ENCODE measurements around the gene ITIH4. TPM values are rescaled to one million over a fixed set of nuclear protein-coding genes. Genes with fewer than 3 reads are reported as not detected.

The ITIH4 gene
- total RNA-seq, 1 donor from 2014 or later, result 6.3 TPM

DNA sequence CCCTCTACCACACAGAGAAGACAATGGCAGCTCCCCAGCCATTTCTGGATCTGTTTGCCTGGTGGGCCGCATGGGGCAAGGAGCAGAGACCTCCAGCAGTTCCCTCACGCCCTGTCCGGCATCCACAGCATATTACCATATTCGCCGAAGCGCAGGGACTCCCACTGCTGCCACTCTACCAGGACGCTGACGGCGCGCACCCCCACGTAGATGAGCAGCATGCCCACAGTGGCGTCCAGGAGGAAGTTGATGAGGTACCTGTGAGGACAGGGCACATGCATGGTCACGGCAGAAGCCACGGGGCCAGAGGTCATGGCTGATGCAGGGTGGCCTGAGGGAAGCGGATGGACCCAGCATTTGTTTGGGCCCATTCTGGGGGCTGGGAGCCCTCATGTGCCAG, 19.2 kb upstream of the ITIH4 start:
- Mint-ChIP-seq H3K9me3 (no peaks in the 10 kb centered on the region), H3K27me3 (ENCODE audit: low read depth) (no peaks in the 10 kb centered on the region), H3K36me3 (ENCODE audit: low read depth) (peaks cover 3% of the 10 kb centered on the region), H3K4me3 (no peak overlapping the region), H3K27ac (ENCODE audit: unreplicated experiment) (no peak overlapping the region), H3K4me1 (peaks cover 25% of the 10 kb centered on the region)
- no peak for DNase-seq (ENCODE audit: low read depth, low spot score)
- no peak for TF ChIP-seq CTCF (conservative IDR thresholded peaks at IDR 0.05)

- no peak for TF ChIP-seq CTCF (conservative IDR thresholded peaks at IDR 0.05)
- Mint-ChIP-seq H3K36me3 (ENCODE audit: low read depth) (peaks cover 3% of the 10 kb centered on the region), H3K27ac (ENCODE audit: unreplicated experiment) (no peak overlapping the region), H3K9me3 (no peaks in the 10 kb centered on the region), H3K27me3 (ENCODE audit: low read depth) (no peaks in the 10 kb centered on the region), H3K4me1 (peaks cover 25% of the 10 kb centered on the region), H3K4me3 (no peak overlapping the region)
- no peak for DNase-seq (ENCODE audit: low read depth, low spot score)
Observed at GRCh38 chr3:52848617-52849016, 18.1 kb upstream of the ITIH4 start.

DNA sequence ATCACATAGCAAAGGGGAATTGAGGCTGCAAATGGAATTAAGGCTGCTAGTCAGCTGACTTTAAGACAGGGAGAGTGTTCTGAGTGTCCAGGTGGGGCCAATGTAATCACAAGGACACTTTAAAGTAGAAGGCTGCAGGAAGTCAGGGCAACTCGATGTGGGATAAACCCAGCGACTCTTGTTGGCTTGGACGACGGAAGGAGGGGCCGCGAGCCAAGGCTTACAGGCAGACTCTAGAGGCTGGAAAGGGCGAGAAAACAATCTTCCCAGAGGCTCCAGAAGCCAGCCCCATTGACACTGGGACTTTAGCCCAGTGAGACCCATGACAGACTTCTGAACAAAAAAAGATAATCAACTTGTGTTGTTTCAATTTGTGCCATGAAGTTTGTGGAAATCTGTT, 17.3 kb upstream of the ITIH4 start:
- Mint-ChIP-seq H3K4me3 (no peak overlapping the region), H3K36me3 (ENCODE audit: low read depth) (peaks cover 3% of the 10 kb centered on the region), H3K9me3 (no peaks in the 10 kb centered on the region), H3K27me3 (ENCODE audit: low read depth) (no peaks in the 10 kb centered on the region), H3K27ac (ENCODE audit: unreplicated experiment) (no peak overlapping the region), H3K4me1 (peaks cover 24% of the 10 kb centered on the region)
- DNase-seq (ENCODE audit: low read depth, low spot score), result no peak
- no peak for TF ChIP-seq CTCF (conservative IDR thresholded peaks at IDR 0.05)

DNA sequence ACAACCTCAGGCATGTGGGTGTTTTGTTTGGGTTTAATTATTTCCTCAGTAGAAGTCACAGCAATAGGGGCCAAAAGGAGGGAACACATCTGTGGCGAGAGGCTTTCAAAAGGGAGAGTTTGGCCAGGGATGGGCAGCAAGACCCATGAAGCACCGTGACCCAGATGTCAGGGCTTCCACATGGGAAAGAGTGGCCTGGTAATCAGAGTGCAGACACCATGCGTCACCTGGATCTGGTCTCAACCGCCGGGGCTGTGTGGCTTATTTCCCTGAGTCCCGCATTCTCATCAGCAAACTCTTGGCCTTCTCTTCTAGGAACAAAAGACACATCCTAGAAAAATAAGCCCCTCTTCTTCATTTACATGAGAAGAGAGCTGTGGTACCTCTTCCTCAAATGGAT, 16.8 kb upstream of the ITIH4 start:
- Mint-ChIP-seq H3K4me3 (no peak overlapping the region), H3K27me3 (ENCODE audit: low read depth) (no peaks in the 10 kb centered on the region), H3K4me1 (peaks cover 24% of the 10 kb centered on the region), H3K27ac (ENCODE audit: unreplicated experiment) (no peak overlapping the region), H3K36me3 (ENCODE audit: low read depth) (peaks cover 3% of the 10 kb centered on the region), H3K9me3 (no peaks in the 10 kb centered on the region)
- no peak for DNase-seq (ENCODE audit: low read depth, low spot score)
- no peak for TF ChIP-seq CTCF (conservative IDR thresholded peaks at IDR 0.05)

GRCh38 chr3:52846432-52846965, 16.0 kb upstream of the ITIH4 start:
- Mint-ChIP-seq H3K27me3 (ENCODE audit: low read depth) (no peaks in the 10 kb centered on the region), H3K27ac (ENCODE audit: unreplicated experiment) (no peak overlapping the region), H3K4me1 (peaks cover 24% of the 10 kb centered on the region), H3K36me3 (ENCODE audit: low read depth) (no peaks in the 10 kb centered on the region), H3K4me3 (no peak overlapping the region), H3K9me3 (no peaks in the 10 kb centered on the region)
- no peak for TF ChIP-seq CTCF (conservative IDR thresholded peaks at IDR 0.05)
- DNase-seq (ENCODE audit: low read depth, low spot score), result no peak

Measured in neural crest cell (in vitro differentiated cells).